Astrocyte of the spinal cord (primary cell): ENCODE data around the gene ZNF195.
"Not testable (repeated sequence)": the region's sequence is repeated elsewhere in the genome, so short reads cannot be mapped to it uniquely, and the experiment has no call there.

Experiments
- DNase-seq: peaks from one replicate; pipeline ENCODE4 v3.0.0; 2011; ENCODE audit warnings: low read depth, low spot score
- H3K4me3 ChIP-seq: 2 replicates; pipeline ENCODE4 v1.5.1; 2011; ENCODE audit warnings: low read depth, mild to moderate bottlenecking, low read length, moderate library complexity
- in situ Hi-C: cut with HindIII; loops from 2 replicates; pipeline ENCODE4 v1.10.0; 2017; ENCODE audit warnings: low sequenced_read_pairs
- TF ChIP-seq, protein P1 (sequence below): IDR thresholded peaks from 2 replicates; pipeline ENCODE4 v1.5.1; 2012; ENCODE audit warnings: low read depth, mild to moderate bottlenecking, low read length, inconsistent platforms

The ZNF195 gene

GRCh38 chr11:3412837-3413236, 33.9 kb upstream of the ZNF195 start:
- DNase-seq = no peak
- H3K4me3 ChIP-seq = no peak overlapping the region
- TF ChIP-seq, protein P1, sequence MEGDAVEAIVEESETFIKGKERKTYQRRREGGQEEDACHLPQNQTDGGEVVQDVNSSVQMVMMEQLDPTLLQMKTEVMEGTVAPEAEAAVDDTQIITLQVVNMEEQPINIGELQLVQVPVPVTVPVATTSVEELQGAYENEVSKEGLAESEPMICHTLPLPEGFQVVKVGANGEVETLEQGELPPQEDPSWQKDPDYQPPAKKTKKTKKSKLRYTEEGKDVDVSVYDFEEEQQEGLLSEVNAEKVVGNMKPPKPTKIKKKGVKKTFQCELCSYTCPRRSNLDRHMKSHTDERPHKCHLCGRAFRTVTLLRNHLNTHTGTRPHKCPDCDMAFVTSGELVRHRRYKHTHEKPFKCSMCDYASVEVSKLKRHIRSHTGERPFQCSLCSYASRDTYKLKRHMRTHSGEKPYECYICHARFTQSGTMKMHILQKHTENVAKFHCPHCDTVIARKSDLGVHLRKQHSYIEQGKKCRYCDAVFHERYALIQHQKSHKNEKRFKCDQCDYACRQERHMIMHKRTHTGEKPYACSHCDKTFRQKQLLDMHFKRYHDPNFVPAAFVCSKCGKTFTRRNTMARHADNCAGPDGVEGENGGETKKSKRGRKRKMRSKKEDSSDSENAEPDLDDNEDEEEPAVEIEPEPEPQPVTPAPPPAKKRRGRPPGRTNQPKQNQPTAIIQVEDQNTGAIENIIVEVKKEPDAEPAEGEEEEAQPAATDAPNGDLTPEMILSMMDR = no peak
- in situ Hi-C loops = no loop called here

DNA sequence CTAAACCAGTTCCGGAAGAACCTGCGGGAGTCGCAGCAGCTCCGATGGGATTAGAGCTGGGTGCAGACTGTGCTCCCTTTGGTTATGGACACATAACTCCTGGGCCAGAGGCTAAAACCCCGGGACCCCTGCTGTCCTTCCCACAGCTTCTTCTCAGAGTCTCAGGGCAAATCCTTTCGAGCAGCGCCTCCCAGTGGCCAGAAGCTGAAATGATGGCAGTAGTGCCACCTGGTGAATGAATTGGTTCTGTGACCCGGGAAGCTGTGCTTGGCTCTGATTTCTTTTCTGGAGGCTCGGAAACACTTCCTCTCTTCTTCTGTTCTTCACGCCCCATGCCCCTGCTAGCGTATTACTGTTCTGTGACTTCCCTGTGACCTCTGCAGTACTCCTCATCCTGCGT, 29.8 kb upstream of the ZNF195 start:
- TF ChIP-seq, protein P1 = peak; percentile 66
- H3K4me3 ChIP-seq, in situ Hi-C loops: not testable (repeated sequence)
- DNase-seq = peak; percentile 51

- H3K4me3 ChIP-seq, DNase-seq, in situ Hi-C loops: not testable (repeated sequence)
These were observed 29.2 kb upstream of the ZNF195 start for GRCh38 chr11:3408058-3408605.

DNA sequence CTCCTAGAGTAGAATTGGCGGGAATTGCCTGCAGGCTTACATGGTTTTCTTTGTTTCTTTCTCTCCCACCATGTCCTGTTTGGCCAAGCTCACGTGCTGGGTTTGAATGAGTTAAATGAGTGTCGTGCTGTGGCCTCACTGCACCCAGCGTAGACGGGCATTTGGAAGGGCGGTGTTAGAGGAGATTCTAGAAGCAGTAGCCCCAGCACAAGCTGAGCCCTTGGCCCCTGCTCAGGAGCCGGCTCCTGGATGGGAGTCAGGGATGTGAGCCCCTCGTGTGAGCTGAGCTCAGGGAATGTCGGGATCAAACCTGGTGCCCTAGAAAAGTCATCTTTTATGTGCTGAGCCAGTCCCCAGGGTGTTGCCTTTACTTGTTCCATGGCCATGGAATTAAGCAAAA, 28.0 kb upstream of the ZNF195 start:
- H3K4me3 ChIP-seq, in situ Hi-C loops, DNase-seq: not testable (repeated sequence)

DNA sequence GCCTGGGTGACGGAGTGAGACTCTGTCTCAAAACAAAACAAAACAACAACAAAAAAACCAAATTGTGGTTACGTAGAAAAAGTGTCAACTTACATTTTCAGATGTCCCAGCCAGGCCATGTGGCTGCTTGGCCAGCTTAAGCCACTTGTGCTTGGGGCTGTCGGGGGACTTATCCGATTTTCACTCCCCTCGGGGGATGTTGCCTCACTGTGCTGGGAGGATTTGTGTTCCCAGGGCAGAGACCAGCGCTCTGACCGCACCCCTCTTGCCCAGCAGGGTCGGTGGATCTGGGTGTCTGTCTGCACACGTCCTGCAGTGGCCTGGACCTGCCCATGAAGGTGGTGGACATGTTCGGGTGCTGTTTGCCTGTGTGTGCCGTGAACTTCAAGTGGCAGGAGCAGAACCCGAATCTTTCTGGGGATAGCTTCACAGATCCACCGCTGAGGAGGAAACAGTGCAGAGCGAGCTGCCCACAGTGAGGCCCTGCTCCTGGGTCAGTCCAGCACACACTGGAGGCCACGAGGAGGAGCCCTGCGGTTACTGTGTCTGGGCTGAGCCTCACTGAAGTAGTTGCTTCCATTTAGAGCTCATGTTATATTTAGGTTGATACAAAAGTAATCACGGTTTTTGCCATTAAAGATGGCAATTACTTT, 27.4 kb upstream of the ZNF195 start:
- in situ Hi-C loops, DNase-seq, H3K4me3 ChIP-seq: not testable (repeated sequence)

GRCh38 chr11:3404076-3404925, 25.4 kb upstream of the ZNF195 start:
- H3K4me3 ChIP-seq, DNase-seq, in situ Hi-C loops: not testable (repeated sequence)

GRCh38 chr11:3402861-3403250, 23.9 kb upstream of the ZNF195 start:
- in situ Hi-C loops, DNase-seq, H3K4me3 ChIP-seq: not testable (repeated sequence)

- DNase-seq, in situ Hi-C loops, H3K4me3 ChIP-seq: not testable (repeated sequence)
These were observed 23.4 kb upstream of the ZNF195 start for GRCh38 chr11:3402181-3402860.

- in situ Hi-C loops, H3K4me3 ChIP-seq, DNase-seq: not testable (repeated sequence)
These were observed 22.1 kb upstream of the ZNF195 start for GRCh38 chr11:3401052-3401451.

GRCh38 chr11:3398509-3398908, 19.6 kb upstream of the ZNF195 start:
- H3K4me3 ChIP-seq, DNase-seq, in situ Hi-C loops: not testable (repeated sequence)

- in situ Hi-C loops = not testable (repeated sequence)
These were observed 19.2 kb upstream of the ZNF195 start for GRCh38 chr11:3398106-3398505.

GRCh38 chr11:3397210-3397609, 18.3 kb upstream of the ZNF195 start:
- in situ Hi-C loops, H3K4me3 ChIP-seq, DNase-seq: not testable (repeated sequence)

More at GRCh38 chr11:3398106-3398505, 19.2 kb upstream of the ZNF195 start:
- H3K4me3 ChIP-seq, DNase-seq: not testable (repeated sequence)

- in situ Hi-C loops, H3K4me3 ChIP-seq: not testable (repeated sequence)
These were observed 16.5 kb upstream of the ZNF195 start for GRCh38 chr11:3395468-3395867.

GRCh38 chr11:3394956-3395355, 16.0 kb upstream of the ZNF195 start:
- in situ Hi-C loops, DNase-seq: not testable (repeated sequence)

More at GRCh38 chr11:3395468-3395867, 16.5 kb upstream of the ZNF195 start:
- DNase-seq = not testable (repeated sequence)

More at GRCh38 chr11:3394956-3395355, 16.0 kb upstream of the ZNF195 start:
- not testable (repeated sequence) for H3K4me3 ChIP-seq
